CD8-positive, alpha-beta memory T cell (primary cell): Measurements from ENCODE around the gene PPIL6. TPM values are rescaled to one million over a fixed set of nuclear protein-coding genes. Genes with fewer than 3 reads are reported as not detected.
"Not testable (repeated sequence)": the region's sequence is repeated elsewhere in the genome, so short reads cannot be mapped to it uniquely, and the experiment has no call there.

Experiments
- CTCF ChIA-PET: fragments of 350-600 bp; sonication (Branson Sonifier 250); formaldehyde crosslinking; loops from one replicate; lab custom pipeline; 2021; ENCODE audit warnings: antibody characterized with exemption; lab: Charles Lee
- POLR2A ChIA-PET: fragments of 350-600 bp; sonication (Branson Sonifier 250); formaldehyde crosslinking; loops from one replicate; lab custom pipeline; 2021; ENCODE audit warnings: antibody characterized with exemption; lab: Charles Lee
- DNase-seq, 5 donors: peaks; one replicate each; pipeline versions ENCODE4 v3.0.0 to v3.0.0-alpha.2; 2020 to 2022; ENCODE audit warnings: mixed read lengths in 1 of 5
- H3K27ac ChIP-seq: one replicate; pipeline ENCODE4 v1.7.0; 2013; ENCODE audit warnings: low read depth, mild to moderate bottlenecking, low read length, moderate library complexity
- H3K27me3 ChIP-seq: 2 replicates; pipeline ENCODE4 v1.7.0; 2013; ENCODE audit warnings: low read length, mild to moderate bottlenecking; ENCODE audit not compliant: insufficient read depth, poor library complexity, severe bottlenecking
- H3K36me3 ChIP-seq: 2 replicates; pipeline ENCODE4 v1.7.0; 2013; ENCODE audit warnings: mild to moderate bottlenecking, low read length, moderate library complexity; ENCODE audit not compliant: insufficient read depth
- H3K4me1 ChIP-seq: 2 replicates; pipeline ENCODE4 v1.7.0; 2013; ENCODE audit warnings: mild to moderate bottlenecking, low read length, moderate library complexity; ENCODE audit not compliant: insufficient read depth
- H3K4me3 ChIP-seq: 2 replicates; pipeline ENCODE4 v1.7.0; 2013; ENCODE audit warnings: mild to moderate bottlenecking, low read length
- H3K9me3 ChIP-seq: 2 replicates; pipeline ENCODE4 v1.7.0; 2013; ENCODE audit warnings: mild to moderate bottlenecking, low read length
- H3K27ac Mint-ChIP-seq, 8 donors: one replicate each; pipeline ENCODE4 v1.8.0; 2020 to 2021; ENCODE audit warnings: mixed read lengths in 8 of 8, mild to moderate bottlenecking in 6 of 8, inconsistent platforms in 3 of 8, moderate library complexity in 3 of 8
- H3K27me3 Mint-ChIP-seq, 2 donors: one replicate each; pipeline ENCODE4 v1.8.0; 2020 to 2021; ENCODE audit warnings: mixed read lengths in 2 of 2, mild to moderate bottlenecking in 1 of 2, moderate library complexity in 1 of 2
- H3K36me3 Mint-ChIP-seq, 3 donors: one replicate each; pipeline ENCODE4 v1.8.0; 2020 to 2021; ENCODE audit warnings: mixed read lengths in 3 of 3, inconsistent platforms in 1 of 3, mild to moderate bottlenecking in 1 of 3
- H3K4me1 Mint-ChIP-seq, 3 donors: one replicate each; pipeline ENCODE4 v1.8.0; 2020 to 2021; ENCODE audit warnings: mixed read lengths in 3 of 3, inconsistent platforms in 1 of 3, mild to moderate bottlenecking in 1 of 3
- H3K4me3 Mint-ChIP-seq, 7 donors: one replicate each; pipeline ENCODE4 v1.8.0; 2020 to 2021; ENCODE audit warnings: mixed read lengths in 7 of 7, mild to moderate bottlenecking in 6 of 7, moderate library complexity in 4 of 7, inconsistent platforms in 2 of 7
- H3K9me3 Mint-ChIP-seq, 5 donors: one replicate each; pipeline ENCODE4 v1.8.0; 2020 to 2022; ENCODE audit warnings: mixed read lengths in 5 of 5, mild to moderate bottlenecking in 3 of 5, moderate library complexity in 2 of 5, inconsistent platforms in 1 of 5
- polyA plus RNA-seq: library from polyadenylated mRNA; unstranded; fragments of 300-500 nt; fragmentation: Illumina TruSeq; gene quantifications from one replicate; pipeline ENCODE4 v1.2.3, GENCODE V29; 2021
- total RNA-seq, 2 experiments: library from RNA; stranded (reverse); gene quantifications; one replicate each; pipeline ENCODE4 v1.2.3, GENCODE V29; 2021

The PPIL6 gene
- total and polyA plus RNA-seq, 3 experiments from 2014 or later, result 0.13 to 0.46 TPM; not detected in 1

- Histone ChIP-seq H3K27me3 (no peaks in the 10 kb centered on the region), H3K4me3 (no peak overlapping the region), H3K27ac (no peak overlapping the region), H3K9me3 (no peaks in the 10 kb centered on the region), H3K36me3 (peaks cover 20% of the 10 kb centered on the region), H3K4me1 (peaks cover 30% of the 10 kb centered on the region)
- ChIA-PET POLR2A (no interaction called here), CTCF (interaction anchor here (2.0 kb wide), 1 partner anchor 18 kb away, joined by 7 read pairs; no protein-coding TSS in a partner anchor)
- Mint-ChIP-seq H3K27ac (peak overlapping the region in 6 of 8 donors; percentile 22 to 79 (median 57)), H3K27me3 (no peaks in the 10 kb centered on the region), H3K4me1 (peaks cover 40 to 68% (median 65%) of the 10 kb centered on the region in 3 donors), H3K36me3 (peaks cover 14 to 53% (median 29%) of the 10 kb centered on the region in 3 donors), H3K9me3 (no peaks in the 10 kb centered on the region), H3K4me3 (no peak overlapping the region)
- no peak for DNase-seq
These were observed 21.5 kb upstream of the PPIL6 start for GRCh38 chr6:109461733-109462526.

- Histone ChIP-seq H3K4me1 (peaks cover 38% of the 10 kb centered on the region), H3K36me3 (peaks cover 16% of the 10 kb centered on the region)
- peaks cover 46 to 74% (median 72%) of the 10 kb centered on the region in 3 donors for H3K4me1 Mint-ChIP-seq
- H3K9me3 ChIP-seq, H3K4me3 ChIP-seq, H3K27me3 ChIP-seq, POLR2A ChIA-PET, H3K9me3 Mint-ChIP-seq, DNase-seq, H3K27ac ChIP-seq, H3K27me3 Mint-ChIP-seq, H3K4me3 Mint-ChIP-seq: not testable (repeated sequence)
- H3K36me3 Mint-ChIP-seq, result peaks cover 14 to 46% (median 28%) of the 10 kb centered on the region in 3 donors
- CTCF ChIA-PET, result interaction anchor here (3.3 kb wide), 1 partner anchor 19 kb away, joined by 10 read pairs; no protein-coding TSS in a partner anchor
- H3K27ac Mint-ChIP-seq, result peak overlapping the region in 4 of 8 donors; percentile 12 to 70 (median 47)
These were observed 20.8 kb upstream of the PPIL6 start for GRCh38 chr6:109461205-109461604.

- no peak for DNase-seq
- Mint-ChIP-seq H3K27ac (peak overlapping the region in 6 of 8 donors; percentile 35 to 87 (median 66)), H3K9me3 (no peaks in the 10 kb centered on the region), H3K27me3 (no peaks in the 10 kb centered on the region), H3K4me3 (no peak overlapping the region), H3K36me3 (peaks cover 14 to 37% (median 20%) of the 10 kb centered on the region in 3 donors), H3K4me1 (peaks cover 43 to 66% (median 65%) of the 10 kb centered on the region in 3 donors)
- ChIA-PET POLR2A (interaction anchor here (0.9 kb wide), 1 partner anchor 16 kb away, joined by 3 read pairs; no protein-coding TSS in a partner anchor), CTCF (interaction anchor here (1.0 to 3.3 kb wide), 5 partner anchors 19 to 231 kb away, joined by 3 to 11 read pairs (median 4); partner anchors contain the start of genes AK9, FIG4, PPIL6 and SMPD2)
- Histone ChIP-seq H3K36me3 (peaks cover 7% of the 10 kb centered on the region), H3K9me3 (no peaks in the 10 kb centered on the region), H3K27me3 (no peaks in the 10 kb centered on the region), H3K27ac (no peak overlapping the region), H3K4me3 (no peak overlapping the region), H3K4me1 (peaks cover 37% of the 10 kb centered on the region)
These were observed 19.9 kb upstream of the PPIL6 start for GRCh38 chr6:109460161-109460829.

GRCh38 chr6:109458774-109459531 lies 18.5 kb upstream of the PPIL6 start:
- Mint-ChIP-seq H3K27me3 (no peaks in the 10 kb centered on the region), H3K4me1 (peaks cover 44 to 63% (median 62%) of the 10 kb centered on the region in 3 donors), H3K9me3 (no peaks in the 10 kb centered on the region), H3K4me3 (peak overlapping the region in 3 of 7 donors; percentile 1 to 51 (median 1)), H3K27ac (peak overlapping the region; percentile 50 to 96 (median 85)), H3K36me3 (peaks cover 14 to 29% (median 15%) of the 10 kb centered on the region in 3 donors)
- peak; percentile 12 to 74 (median 55) for DNase-seq
- Histone ChIP-seq H3K27ac (no peak overlapping the region), H3K4me1 (peaks cover 42% of the 10 kb centered on the region), H3K9me3 (no peaks in the 10 kb centered on the region), H3K4me3 (no peak overlapping the region), H3K27me3 (no peaks in the 10 kb centered on the region), H3K36me3 (peaks cover 4% of the 10 kb centered on the region)
- CTCF ChIA-PET, result interaction anchor here (1.7 to 3.3 kb wide), 3 partner anchors 16 to 21 kb away, joined by 6 to 11 read pairs (median 10); partner anchors contain the start of genes PPIL6 and SMPD2
- POLR2A ChIA-PET, result interaction anchor here (0.6 to 1.0 kb wide), 2 partner anchors 76 to 366 kb away, joined by 3 read pairs; no protein-coding TSS in a partner anchor

- H3K27ac ChIP-seq, result no peak overlapping the region
- peak overlapping the region in 6 of 7 donors; percentile 8 to 82 (median 40) for H3K4me3 Mint-ChIP-seq
These were observed 17.2 kb upstream of the PPIL6 start for GRCh38 chr6:109457562-109457996.

GRCh38 chr6:109456710-109457561 lies 16.5 kb upstream of the PPIL6 start:
- H3K9me3 Mint-ChIP-seq, result no peaks in the 10 kb centered on the region
- Histone ChIP-seq H3K36me3 (peaks cover 2% of the 10 kb centered on the region), H3K27ac (peak overlapping the region; percentile 39), H3K9me3 (no peaks in the 10 kb centered on the region), H3K4me3 (no peak overlapping the region), H3K4me1 (peaks cover 52% of the 10 kb centered on the region), H3K27me3 (no peaks in the 10 kb centered on the region)
- H3K36me3 Mint-ChIP-seq, result peaks cover 6 to 22% (median 7%) of the 10 kb centered on the region in 3 donors
- DNase-seq, result no peak
- CTCF ChIA-PET, result interaction anchor here (1.0 to 4.3 kb wide), 5 partner anchors 9 to 234 kb away, joined by 4 to 40 read pairs (median 9); partner anchors contain the start of genes AK9, CD164, FIG4 and PPIL6
- peaks cover 0 to under 1% of the 10 kb centered on the region in 2 donors for H3K27me3 Mint-ChIP-seq
- peak overlapping the region; percentile 16 to 87 (median 78) for H3K4me3 Mint-ChIP-seq
- POLR2A ChIA-PET, result interaction anchor here (1.1 to 4.1 kb wide), 4 partner anchors 15 to 237 kb away, joined by 6 to 45 read pairs (median 20); partner anchors contain the start of genes CD164, PPIL6, SMPD2 and ZBTB24
- H3K4me1 Mint-ChIP-seq, result peaks cover 48 to 62% (median 57%) of the 10 kb centered on the region in 3 donors
- H3K27ac Mint-ChIP-seq, result peak overlapping the region; percentile 50 to 96 (median 87)

More at GRCh38 chr6:109457562-109457996, 17.2 kb upstream of the PPIL6 start:
- Histone ChIP-seq H3K9me3 (no peaks in the 10 kb centered on the region), H3K4me3 (no peak overlapping the region), H3K4me1 (peaks cover 52% of the 10 kb centered on the region), H3K36me3 (peaks cover 4% of the 10 kb centered on the region), H3K27me3 (no peaks in the 10 kb centered on the region)
- Mint-ChIP-seq H3K27ac (peak overlapping the region in 7 of 8 donors; percentile 50 to 96 (median 87)), H3K36me3 (peaks cover 12 to 22% (median 14%) of the 10 kb centered on the region in 3 donors), H3K27me3 (no peaks in the 10 kb centered on the region), H3K9me3 (no peaks in the 10 kb centered on the region), H3K4me1 (peaks cover 48 to 63% (median 60%) of the 10 kb centered on the region in 3 donors)
- ChIA-PET POLR2A (interaction anchor here (0.6 to 4.1 kb wide), 2 partner anchors 24 to 363 kb away, joined by 3 to 20 read pairs; partner anchors contain the start of genes CEP57L1, SESN1 and ZBTB24), CTCF (interaction anchor here (0.9 to 4.3 kb wide), 3 partner anchors 24 to 233 kb away, joined by 3 to 24 read pairs (median 4); partner anchors contain the start of genes AK9, CD164 and FIG4)
- no peak for DNase-seq
